Islet of Langerhans (tissue), 1 donor: Measurements from ENCODE around the gene CNOT3.

Experiments
- FAIRE-seq: peaks from one replicate; lab custom pipeline; 2011; peaks lifted over from hg19 to GRCh38; lab: Jason Lieb, UNC

The CNOT3 gene

GRCh38 chr19:54151362-54152035, 13.9 kb downstream of the CNOT3 start:
- FAIRE-seq = no peak

GRCh38 chr19:54152267-54152666, 14.7 kb downstream of the CNOT3 start:
- FAIRE-seq = no peak

GRCh38 chr19:54152878-54153524, 15.4 kb downstream of the CNOT3 start:
- no peak for FAIRE-seq

GRCh38 chr19:54153731-54154326, 16.3 kb downstream of the CNOT3 start:
- FAIRE-seq = no peak

GRCh38 chr19:54154603-54155345, 17.2 kb downstream of the CNOT3 start:
- FAIRE-seq = no peak

GRCh38 chr19:54155694-54156093, 18.1 kb downstream of the CNOT3 start:
- FAIRE-seq = no peak

GRCh38 chr19:54156490-54156889, 18.9 kb downstream of the CNOT3 start:
- no peak for FAIRE-seq

GRCh38 chr19:54156953-54157352, 19.4 kb downstream of the CNOT3 start:
- no peak for FAIRE-seq

- FAIRE-seq = no peak
These were observed 21.3 kb downstream of the CNOT3 start for GRCh38 chr19:54158812-54159351.

- FAIRE-seq = peak; percentile 99
These were observed 22.0 kb downstream of the CNOT3 start, which contains the start of gene LENG1 for GRCh38 chr19:54159352-54160181. TSS of gene LENG1 (minus strand) at chr19:54159721. CDS start at chr19:54159695, 26 bp downstream.

- no peak for FAIRE-seq
These were observed 22.7 kb downstream of the CNOT3 start for GRCh38 chr19:54160182-54160811.

- no peak for FAIRE-seq
These were observed 23.3 kb downstream of the CNOT3 start for GRCh38 chr19:54160854-54161253.

GRCh38 chr19:54162241-54162805, 24.8 kb downstream of the CNOT3 start:
- FAIRE-seq = no peak

GRCh38 chr19:54162884-54163283, 25.3 kb downstream of the CNOT3 start:
- FAIRE-seq = no peak

GRCh38 chr19:54164369-54165068, 27.0 kb downstream of the CNOT3 start:
- no peak for FAIRE-seq

- FAIRE-seq = no peak
These were observed 27.7 kb downstream of the CNOT3 start for GRCh38 chr19:54165222-54165621.

GRCh38 chr19:54168174-54168917, 30.8 kb downstream of the CNOT3 start:
- no peak for FAIRE-seq

GRCh38 chr19:54169149-54169740, 31.7 kb downstream of the CNOT3 start:
- FAIRE-seq = no peak
